ENCODE measurements around the gene SEMA6B.
"Not testable (repeated sequence)": the region's sequence is repeated elsewhere in the genome, so short reads cannot be mapped to it uniquely, and the experiment has no call there.

SEMA6B gene

DNA sequence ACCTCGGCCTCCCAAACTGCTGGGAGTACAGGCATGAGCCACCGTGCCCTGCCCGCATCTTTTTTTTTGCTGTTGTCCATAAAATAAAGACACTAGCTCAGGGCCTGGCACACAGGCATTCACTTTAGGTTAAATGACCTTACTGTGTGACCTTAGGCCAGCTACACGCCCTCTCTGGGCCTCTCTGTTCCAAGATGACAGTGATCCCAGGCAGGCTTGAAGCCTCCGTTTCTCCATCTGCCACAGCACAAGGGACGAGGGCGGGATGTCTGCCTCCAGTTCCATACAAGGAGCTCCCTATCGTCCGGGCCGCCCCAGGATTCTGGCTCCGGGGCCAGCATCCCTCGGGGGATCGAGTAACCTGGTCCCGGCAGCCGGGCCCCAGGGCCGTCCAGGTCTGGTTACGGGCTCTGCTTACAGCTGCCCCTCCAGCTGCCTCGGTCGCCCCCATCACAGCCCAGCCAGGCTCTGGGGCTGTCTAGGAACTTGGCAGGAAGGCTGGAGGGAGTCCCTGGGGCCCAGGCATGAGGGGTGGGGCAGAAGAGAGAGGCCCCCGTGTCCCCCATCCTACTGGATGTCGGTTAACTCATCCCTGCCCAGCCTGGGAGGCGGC is 11.9 kb upstream of the SEMA6B start:
- no peak for FAIRE-seq

DNA sequence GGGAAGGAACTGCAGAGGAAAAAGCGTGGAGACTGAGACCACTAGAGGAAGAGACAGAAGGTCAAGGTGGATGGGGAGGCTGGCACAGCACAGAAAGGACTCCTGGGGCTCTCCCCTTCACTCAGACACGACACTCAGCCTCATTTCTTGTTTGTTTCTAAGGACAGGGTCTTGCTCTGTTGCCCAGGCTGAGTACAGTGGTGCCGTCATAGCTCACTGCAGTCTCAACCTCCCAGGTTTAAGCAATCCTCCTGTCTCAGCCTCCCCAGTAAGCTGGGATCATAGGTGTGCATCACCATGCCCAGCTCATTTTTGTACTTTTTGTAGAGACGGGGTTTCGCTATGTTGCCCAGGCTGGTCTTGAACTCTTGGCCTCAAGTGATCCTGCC is 11.4 kb upstream of the SEMA6B start:
- FAIRE-seq = no peak

DNA sequence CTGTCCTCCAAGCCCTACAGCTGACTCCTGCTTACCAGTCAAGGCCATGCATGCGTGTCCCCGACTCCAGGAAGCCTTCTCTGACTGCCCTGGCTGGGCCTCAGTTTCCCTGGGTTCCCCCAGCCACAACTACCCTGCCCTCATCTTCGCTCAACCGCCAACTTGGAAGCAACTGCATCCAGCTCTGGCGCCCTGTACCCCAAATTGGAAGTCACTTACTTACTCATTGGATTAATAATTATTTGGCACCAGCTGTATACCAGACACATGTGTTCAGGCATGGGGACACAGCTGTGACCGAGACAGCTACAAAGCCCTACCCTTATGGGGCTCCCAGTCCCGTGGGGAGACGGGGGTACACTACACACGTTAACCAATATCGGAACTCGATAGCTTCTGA is 10.9 kb upstream of the SEMA6B start:
- no peak for FAIRE-seq

DNA sequence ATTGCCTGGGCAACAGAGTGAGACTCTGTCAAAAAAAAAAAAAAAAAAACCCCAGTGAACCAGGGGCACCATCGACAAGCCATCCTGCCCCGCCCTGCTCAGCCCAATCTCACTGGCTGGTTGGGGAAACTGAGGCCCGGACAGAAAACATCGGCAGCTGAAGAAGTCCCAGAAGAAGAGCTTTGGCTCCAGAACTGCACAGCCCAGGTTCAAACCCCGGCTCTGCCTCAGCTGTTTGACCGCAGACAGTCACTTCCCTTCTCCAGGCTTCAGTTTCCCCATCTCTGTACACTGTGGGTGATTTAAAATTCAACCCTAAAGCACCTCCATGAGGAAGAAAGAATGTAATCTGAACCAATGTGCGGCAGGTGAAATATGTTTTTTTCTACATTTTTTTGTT is 9.4 kb upstream of the SEMA6B start:
- no peak for FAIRE-seq

DNA sequence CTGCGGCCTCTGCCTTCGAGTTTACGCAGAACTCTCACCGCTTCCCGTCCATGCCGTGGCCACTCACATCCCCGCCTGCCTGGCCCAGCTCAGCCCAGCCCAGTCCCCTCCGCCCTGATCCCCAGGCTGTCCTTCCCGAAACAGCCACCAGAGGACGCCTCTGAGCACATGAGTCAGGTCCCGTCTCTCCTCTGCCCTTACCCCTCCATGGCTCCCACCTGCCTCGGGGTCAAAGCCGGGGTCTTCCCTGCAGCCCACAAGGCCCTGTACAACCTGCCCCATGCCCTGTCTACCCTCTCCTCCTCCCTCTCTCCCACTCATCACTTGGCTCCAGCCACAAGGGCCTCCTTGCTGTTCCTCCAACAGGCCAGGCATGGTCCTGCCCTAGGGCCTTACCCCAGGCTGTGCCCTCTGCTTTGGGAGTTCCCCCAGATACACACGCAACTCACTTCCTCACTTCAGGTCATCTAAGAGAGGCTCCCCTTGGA is 8.1 kb upstream of the SEMA6B start:
- FAIRE-seq = no peak

DNA sequence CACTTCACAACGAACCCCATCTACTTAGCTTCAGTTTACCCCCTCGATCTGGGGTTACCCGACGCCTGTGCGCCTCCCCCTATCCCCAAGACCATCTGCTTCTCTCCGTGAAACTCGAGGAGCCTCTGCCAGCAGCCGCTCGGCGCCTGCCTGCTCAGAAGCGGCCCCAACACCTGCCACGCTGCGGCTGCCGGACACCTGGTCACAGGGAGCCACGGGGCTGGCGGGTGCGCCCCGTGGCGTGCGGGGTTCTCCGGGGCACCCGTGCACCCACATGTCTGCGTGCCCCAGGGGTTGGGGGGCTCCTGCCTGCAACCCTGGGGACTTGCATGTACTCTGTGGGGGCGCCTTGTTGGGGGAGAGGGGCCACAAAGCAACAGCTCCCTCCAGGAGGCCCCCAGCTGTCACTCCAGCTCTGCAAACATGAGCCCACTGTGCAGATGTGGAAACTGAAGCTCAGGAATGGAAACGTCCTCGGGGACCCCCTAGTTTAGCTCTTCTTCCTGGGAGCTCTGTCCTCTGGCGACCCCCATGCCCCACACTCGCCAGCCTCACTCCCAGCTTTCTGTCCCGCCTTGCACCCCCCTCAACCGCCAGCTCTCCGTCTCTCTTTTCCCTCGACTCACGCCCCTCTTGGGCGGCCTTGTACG is 7.0 kb upstream of the SEMA6B start:
- FAIRE-seq = no peak

DNA sequence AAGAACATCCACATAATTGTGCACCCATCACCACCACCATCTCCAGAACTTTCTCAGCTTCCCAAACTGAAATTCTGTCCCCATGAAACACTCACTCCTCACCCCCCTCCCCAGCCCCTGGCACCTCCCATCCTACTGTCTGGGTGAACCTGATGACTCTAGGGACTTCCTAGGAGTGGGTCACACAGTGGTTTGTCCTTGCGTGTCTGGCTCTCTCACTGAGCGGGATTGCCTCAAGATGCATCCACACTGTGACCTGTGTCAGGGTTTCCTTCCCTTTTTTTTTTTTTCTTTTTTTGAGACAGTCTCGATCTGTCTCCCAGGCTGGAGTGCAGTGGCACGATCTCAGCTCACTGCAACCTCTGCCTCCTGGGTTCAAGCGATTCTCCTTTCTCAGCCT is 4.1 kb upstream of the SEMA6B start:
- not testable (repeated sequence) for FAIRE-seq

DNA sequence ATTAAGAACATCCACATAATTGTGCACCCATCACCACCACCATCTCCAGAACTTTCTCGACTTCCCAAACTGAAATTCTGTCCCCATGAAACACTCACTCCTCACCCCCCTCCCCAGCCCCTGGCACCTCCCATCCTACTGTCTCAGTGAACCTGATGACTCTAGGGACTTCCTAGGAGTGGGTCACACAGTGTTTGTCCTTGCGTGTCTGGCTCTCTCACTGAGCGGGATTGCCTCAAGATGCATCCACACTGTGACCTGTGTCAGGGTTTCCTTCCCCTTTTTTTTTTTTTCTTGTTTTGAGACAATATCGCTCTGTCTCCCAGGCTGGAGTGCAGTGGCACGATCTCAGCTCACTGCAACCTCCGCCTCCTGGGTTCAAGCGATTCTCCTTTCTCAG is 2.6 kb upstream of the SEMA6B start:
- FAIRE-seq = not testable (repeated sequence)

DNA sequence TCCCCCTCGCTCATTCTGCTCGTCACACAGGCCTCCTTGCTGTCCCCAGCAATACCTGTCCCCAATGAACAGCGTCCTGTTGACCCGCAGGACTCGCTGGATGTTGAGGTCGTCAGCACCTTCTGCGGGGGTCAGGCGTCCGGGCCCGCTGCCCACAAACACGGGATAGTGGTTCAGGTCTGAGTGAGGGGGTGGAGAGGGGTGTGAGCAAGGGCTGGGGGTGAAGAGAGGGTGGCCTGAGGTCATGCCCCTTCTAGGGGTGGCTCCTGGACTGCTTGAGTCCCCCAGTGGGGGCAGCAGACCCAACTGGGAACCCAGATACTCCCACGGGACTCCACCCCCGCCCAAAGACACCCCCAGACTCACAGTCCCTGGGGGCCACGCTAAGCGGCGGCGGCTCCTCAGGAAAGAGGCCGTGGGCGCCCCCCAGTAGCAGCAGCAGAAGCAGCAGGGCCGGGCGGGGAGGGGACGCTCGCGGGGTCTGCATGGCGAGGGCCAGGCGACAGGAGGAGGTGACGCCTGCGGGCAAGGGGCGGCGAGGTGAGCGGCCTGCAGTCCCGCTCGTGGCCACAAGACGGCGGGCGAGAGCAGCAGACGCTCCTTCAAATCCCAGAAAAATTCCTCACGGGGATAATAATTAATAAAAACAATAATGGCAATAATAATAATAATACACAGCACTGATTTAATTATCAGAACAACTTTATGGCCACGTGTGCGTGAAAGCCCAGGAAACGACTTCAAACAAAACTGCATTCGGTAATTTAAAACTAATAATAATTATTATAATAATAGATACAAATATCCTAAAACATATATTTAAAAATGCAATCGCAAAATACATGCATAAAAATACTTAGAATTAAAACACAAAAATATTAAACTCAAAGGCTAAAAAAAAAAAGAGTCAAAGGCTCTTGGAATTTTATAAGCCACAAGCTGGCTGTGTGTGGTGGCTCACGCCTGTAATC is 1.2 kb downstream of the SEMA6B start:
- FAIRE-seq = no peak

DNA sequence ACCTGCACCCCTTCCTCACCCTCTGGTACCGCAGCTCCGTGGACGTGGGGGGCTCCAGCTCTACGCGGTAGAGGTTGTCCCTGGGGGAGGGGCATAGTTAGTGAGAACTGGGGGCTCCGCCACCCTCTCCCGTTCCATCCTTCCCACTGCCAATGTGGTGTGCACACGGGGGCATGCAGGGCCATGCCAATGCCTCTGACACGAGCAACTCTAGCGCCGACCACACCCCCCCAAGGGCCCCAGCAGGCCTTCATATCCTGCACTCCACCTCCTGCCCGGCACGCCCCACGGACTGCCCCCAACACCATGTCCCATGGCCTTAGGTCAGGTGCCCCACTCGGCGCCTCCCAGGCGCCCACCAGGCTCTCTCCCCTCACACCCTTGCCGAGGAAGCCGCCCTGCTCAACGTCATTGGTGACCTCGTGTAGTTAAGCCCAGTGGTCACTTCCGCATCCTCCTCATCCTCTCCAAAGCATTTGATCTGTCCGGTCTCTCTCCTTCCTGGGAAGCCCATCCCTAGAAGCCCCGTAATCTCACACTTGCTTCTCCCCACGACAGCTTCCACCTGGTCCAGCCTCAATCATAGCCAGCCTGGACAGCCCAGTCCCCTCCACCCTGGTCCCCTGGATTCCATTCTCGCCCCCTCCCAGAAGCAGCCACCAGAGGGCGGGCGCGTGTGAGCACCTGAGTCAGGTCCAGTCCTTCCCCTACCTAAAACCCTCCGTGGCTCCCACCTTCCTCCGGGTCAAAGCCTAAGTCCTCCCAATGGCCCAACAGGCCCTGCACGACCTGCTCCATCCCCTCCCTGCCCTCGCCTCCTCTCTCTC is 2.1 kb downstream of the SEMA6B start:
- no peak for FAIRE-seq

DNA sequence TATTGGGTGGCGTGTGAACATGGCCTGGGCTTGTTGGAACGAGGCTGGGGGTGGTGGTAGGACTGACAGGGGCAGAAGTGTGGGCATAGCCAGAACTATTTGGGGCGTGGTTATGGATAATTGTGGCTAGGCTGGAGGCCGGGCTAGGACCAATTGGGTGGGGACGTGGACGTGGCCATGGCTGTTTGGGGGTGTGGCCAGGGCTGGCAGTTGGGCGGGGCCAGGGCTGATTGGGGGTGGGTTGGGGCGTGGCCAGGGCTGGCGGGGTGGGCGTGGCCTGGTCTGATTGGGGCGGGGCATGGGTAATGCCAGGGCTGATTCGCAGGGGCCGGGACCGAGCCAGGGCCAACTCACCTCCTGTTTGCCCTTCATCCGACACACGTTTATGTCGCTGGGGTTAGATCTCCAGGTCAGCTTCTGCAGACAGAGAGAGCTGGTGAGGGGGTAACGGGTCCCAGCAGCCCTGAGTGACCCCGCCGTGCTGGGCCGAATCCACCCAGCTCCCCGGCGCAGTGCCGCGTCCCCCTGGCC is 2.8 kb downstream of the SEMA6B start:
- no peak for FAIRE-seq

DNA sequence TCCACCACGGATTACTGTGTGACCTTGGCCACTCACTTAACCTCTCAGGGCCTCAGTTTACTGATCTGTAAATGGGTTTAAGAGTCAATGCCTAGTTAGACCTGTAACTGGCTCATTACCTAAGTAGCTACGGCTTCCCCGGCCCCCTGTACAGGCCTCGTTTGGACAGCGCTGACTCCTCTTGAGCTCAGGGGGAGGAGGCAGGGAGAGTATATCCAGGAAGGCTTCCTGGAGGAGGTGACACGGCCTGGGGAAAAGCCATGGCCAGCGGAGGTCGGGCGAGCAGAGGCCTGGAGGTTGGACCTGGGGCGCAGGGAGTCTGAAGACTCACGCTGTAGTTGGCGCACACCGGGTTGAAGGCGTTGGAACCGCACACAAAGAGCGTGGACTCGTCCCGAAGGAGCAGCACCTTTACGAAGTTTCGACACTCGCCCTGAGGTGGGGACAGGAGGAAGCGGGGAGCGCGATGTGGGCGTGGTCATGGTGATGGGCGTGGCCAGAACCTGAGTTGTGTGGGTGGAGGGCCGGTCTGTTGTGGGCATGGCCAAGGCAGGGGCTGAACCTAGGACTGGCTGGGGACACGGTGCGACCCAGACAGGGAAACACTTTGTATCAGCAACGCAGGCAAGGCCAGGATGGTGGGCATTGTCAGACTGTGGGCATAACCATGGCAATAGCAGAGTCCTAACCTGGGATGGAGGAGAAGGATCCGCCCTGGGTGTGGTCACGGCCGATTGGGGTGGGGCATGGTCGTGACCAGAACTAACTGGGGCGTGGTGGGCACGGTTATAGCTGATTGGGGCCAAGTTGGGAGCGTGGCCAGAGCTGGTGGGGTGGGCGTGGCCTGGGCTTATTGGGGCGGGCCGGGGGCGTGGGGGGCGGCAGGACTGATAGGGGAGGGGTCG is 3.6 kb downstream of the SEMA6B start:
- no peak for FAIRE-seq

DNA sequence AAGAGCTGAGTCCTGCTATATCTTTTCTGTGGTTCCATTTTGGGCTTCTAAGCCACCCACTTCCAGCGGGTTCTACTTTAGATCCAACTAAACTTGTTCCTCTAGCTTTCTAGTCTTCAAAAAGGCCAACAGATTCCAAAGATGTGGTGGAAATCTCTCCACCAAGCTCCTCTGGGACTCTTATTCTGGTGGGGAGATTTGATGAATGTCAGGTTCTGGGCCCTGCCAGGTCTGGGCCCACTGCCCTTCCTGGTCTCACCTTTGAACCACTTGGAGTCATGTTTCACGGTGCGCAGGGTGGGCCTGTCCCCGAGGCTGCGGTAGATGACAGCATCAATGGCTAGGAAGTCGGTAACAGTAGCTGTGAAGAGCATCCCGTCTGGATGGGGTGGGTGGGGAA is 4.8 kb downstream of the SEMA6B start:
- FAIRE-seq = no peak

DNA sequence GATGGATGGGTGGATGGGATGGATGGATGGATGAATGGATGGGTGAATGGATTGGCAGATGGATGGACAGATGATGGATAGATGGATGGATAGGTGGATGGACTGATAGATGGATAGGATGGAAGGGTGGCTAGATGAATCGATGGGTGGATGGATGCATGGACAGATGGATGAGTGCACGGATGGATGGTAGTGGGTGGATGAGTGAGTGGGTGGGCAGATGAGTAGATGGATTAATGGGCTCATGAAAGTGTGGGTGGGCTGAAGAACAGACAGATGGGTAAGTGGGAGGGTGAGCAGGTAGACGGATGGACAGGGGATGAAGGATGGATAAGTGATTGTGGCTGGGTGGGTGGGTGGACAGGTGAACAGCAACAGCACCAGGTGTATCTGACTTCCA is 5.7 kb downstream of the SEMA6B start:
- no peak for FAIRE-seq

DNA sequence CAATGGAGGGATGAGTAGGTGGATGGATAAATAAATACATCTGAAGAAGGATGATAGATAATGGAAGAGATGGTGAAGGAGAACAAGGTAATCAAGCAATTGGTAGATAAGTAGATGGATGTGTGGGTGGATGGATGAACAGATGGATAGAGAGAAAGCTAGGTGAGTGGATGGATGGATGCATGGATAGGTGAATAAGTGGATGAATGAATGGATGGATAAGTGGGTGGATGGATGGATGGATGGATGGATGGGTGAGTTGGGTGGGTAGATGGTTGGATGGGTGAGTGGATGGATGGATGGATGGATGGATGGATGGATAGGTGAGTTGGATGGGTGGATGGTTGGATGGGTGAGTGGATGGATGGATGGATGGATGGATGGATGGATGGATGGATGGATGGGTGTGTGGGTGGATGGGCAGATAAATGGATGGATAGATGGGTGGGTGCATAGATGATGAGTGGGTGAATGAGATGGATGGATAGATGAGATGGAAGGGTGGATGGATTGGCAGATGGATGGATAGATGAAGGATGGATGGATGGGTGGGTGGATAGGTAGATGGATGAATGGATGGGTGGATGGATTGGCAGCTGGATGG is 6.3 kb downstream of the SEMA6B start:
- no peak for FAIRE-seq

DNA sequence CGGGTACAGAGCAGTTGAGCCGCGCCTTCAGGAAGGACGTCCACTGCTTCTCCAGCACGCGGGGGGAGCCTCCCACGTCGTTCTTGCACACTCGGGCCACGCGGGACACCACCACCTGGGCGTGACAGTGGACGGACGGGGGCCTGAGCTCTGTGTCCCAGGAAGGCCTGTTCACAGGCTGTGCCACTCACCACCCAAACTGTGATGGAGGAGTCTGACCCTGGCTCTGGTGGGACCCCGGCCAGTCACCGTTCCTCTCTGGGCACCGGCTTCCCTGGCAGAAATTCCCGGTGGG is 7.0 kb downstream of the SEMA6B start:
- FAIRE-seq = no peak

DNA sequence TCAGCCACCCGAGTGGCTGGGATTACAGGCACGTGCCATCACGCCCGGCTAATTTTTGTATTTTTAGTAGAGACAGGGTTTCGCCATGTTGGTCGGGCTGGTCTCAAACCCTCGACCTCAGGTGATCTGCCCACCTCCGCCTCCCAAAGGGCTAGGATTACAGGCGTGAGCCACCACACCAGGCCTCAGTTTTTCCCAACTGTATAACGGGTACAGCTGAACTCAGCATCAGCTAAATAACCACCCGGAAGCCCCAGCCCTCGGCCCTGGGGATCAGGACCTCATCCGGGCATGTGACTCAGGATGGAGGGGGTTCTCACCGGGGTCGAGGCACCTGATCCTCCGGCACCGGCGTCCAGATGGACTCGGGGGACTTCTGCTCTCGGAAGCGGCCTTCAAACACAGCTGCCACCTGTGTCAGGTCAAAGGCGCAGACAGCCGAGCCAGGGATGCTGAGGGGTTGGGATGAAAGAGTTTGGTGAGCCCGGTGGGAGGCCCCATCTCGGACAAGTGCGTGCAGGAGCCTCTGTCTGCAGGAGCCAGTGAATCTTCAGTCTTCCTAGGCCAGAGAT is 8.9 kb downstream of the SEMA6B start:
- FAIRE-seq = no peak

DNA sequence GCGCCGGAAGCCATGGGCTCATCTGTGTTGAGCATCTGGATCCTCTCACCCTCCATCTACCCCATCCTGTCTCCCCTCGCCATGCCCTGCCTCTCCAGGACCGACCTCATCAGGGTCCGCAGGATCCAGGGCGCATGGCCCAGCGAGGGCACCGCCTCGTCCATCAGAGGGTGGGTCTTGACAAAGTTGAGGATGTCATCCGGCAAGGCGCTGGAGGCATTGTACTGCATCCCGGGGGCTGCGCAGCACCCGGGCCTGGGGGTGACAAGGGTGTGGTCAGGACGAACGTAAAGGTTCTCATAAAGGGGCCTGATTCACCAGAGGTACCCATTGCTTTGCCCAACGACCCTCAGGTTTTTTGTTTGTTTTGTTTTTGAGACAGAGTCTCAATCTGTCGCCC is 9.5 kb downstream of the SEMA6B start:
- FAIRE-seq = no peak

DNA sequence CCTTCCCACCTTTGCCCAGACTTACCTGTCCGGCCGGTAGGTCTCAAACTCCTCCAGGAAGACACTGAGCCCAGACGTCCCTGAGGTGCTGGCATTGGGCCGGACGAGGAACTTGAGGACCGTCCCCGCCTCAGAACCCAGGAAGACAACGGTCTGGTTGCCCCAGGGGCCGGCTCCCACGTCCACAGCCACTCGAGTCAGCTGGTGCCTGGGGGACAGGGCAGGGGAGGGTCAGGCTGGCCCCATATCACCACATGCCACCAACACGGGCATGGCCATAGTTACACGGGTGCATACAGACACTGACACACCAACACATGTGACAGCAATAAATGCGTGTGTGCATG is 11.3 kb downstream of the SEMA6B start:
- FAIRE-seq = no peak

DNA sequence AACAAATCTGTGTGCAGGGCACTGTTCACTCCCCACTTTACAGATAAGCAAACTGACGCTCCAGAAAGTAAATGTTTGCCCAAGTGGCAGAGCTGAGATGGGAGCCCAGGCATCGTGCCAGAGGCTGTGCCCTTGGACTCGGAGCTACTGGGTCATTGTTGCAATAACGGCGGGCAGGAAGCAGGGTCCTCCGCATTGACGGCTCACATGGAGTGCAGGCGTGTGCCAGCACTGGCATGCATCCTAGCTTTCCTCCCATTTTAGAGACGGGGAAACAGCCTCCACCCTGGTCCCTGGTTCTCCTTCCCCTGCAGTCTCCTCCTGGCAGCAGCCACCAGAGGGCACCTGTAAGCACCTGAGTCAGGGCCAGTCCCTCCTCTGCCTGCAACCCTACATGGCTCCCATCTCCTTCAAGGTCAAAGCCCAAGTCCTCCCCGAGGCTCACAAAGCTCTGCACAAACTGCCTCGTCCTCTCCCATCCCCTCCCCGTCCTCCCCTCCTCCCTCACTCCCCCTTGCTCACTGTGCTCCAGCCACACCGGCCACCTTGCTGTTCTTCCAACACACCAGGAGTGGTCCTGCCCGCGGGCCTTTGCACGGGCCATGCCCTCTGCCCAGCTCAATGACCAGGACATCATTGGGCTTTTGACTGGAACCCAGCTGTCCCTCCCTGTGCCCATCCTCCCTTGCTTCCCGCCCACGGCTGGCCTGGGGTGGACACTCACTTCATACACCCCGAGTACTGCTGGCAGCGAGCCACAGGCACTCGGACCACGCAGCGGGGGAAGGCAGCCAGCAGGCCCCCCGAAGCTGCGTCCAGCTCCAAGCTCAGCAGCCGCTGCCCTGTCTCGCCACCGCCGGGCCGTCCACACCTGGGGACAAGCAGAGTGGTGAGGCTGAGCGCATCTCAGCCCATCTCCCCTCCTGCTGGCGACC is 11.9 kb downstream of the SEMA6B start:
- no peak for FAIRE-seq
